Measurements from ENCODE around the gene LRRC27.
"Not testable (repeated sequence)": the region's sequence is repeated elsewhere in the genome, so short reads cannot be mapped to it uniquely, and the experiment has no call there.

Gene LRRC27

DNA sequence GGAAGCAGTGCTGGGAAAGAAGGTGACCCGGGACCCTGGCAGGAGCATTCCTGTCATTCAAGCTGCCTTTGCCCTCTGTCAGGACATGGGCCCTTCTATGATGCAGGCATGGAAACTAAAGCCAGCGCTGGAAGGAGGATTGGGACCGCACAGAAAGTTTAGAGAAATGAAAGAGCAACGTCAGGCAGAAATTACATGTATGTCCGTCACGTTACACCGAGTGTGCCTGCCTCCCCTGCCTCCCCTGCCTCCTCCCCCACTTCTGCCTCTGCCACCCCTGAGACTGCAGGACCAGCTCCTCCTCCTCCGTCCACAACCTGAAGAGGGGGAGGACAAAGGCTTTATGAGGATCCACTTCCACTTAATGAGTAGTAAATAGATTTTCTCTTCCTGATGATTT is 51.1 kb downstream of the LRRC27 start:
- TF ChIP-seq, protein P1, sequence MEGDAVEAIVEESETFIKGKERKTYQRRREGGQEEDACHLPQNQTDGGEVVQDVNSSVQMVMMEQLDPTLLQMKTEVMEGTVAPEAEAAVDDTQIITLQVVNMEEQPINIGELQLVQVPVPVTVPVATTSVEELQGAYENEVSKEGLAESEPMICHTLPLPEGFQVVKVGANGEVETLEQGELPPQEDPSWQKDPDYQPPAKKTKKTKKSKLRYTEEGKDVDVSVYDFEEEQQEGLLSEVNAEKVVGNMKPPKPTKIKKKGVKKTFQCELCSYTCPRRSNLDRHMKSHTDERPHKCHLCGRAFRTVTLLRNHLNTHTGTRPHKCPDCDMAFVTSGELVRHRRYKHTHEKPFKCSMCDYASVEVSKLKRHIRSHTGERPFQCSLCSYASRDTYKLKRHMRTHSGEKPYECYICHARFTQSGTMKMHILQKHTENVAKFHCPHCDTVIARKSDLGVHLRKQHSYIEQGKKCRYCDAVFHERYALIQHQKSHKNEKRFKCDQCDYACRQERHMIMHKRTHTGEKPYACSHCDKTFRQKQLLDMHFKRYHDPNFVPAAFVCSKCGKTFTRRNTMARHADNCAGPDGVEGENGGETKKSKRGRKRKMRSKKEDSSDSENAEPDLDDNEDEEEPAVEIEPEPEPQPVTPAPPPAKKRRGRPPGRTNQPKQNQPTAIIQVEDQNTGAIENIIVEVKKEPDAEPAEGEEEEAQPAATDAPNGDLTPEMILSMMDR (IDR thresholded peaks at IDR 0.05; ENCODE audit: insufficient read depth, low read depth, low read length, missing control alignments), result no peak
- no peak overlapping the region for H3K4me3 ChIP-seq (ENCODE audit: low read length)
- DNase-seq (ENCODE audit: low read depth), result no peak

DNA sequence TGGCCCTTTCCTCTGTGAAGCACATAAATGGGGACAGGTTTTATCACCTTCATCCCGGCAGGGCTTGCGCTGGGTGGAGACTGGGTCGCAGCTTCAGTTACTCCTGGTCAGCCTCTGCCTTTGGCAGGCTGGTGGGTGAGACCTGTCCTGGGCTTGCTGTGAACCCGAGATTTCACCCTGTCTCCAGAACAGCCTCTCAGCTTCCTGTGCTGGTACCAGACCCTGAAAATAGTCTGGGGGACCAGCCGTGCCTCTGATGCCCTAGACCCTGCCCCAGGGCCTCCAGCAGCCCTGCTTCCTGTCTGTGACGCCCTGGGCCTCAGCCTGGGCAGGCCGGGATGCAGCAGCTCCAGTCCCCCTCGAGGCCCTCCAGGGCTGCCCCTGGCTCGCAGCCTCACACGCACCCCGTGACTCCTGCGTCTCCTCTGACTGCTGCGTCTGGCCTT is 51.8 kb downstream of the LRRC27 start:
- TF ChIP-seq, protein P1 (IDR thresholded peaks at IDR 0.05; ENCODE audit: insufficient read depth, low read depth, low read length, missing control alignments), result no peak
- H3K4me3 ChIP-seq (ENCODE audit: low read length), result no peak overlapping the region
- DNase-seq (ENCODE audit: low read depth), result no peak

DNA sequence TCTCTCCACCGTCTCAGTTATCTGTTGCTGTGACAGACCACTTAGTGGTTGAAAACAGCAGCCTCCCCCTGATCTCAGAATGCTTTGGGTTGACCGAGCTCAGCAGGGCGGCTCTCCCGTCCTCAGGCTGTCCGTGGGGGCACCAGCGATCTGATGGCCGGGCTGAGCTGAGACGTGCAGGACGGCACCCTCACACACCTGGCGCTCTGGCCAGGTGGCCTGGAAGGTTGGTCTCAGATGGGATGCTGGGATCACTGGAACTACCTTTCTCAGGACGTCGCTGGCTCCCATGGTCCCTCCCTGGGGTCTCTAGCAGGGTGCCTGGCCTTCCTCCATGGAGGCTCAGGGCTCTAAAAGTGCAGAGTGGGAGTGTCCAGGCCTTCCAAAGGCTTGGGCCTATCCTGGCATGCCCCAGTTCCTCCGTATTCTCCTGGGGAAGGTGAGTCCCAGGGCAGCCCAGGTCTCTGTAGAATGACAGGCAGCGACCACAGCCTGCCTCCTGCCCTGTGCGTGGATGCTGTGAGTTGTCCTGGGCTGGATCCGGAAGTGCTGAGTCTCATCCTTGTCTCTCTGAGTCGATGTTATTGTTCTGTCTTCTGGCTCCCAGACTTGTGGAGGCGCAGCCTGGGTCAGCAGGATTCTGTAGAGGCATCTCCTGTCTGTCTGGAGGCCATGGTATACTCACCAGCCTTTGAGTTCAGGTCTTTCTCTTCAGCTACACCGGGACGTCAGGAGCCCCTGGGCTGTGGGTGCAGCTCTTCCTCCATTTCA is 52.8 kb downstream of the LRRC27 start:
- TF ChIP-seq, protein P1 (IDR thresholded peaks at IDR 0.05; ENCODE audit: insufficient read depth, low read depth, low read length, missing control alignments), result no peak
- peak; percentile 26 for DNase-seq (ENCODE audit: low read depth)
- H3K4me3 ChIP-seq (ENCODE audit: low read length), result no peak overlapping the region

DNA sequence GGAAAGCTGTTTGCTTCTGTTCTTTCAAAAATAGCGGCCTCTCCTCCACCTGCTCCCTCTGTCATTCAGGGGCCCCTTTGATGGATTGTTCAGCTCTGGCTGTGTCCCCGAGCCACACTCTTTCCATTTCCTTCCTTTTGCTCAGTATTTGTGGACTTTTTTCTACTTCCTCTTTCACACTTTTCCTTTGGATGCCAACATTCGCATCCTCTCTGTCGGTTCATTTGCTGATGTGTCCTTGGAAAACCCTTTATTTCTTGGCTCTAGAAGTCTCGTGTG is 53.3 kb downstream of the LRRC27 start:
- no peak for DNase-seq (ENCODE audit: low read depth)
- H3K4me3 ChIP-seq (ENCODE audit: low read length), result no peak overlapping the region
- TF ChIP-seq, protein P1 (IDR thresholded peaks at IDR 0.05; ENCODE audit: insufficient read depth, low read depth, low read length, missing control alignments), result no peak

DNA sequence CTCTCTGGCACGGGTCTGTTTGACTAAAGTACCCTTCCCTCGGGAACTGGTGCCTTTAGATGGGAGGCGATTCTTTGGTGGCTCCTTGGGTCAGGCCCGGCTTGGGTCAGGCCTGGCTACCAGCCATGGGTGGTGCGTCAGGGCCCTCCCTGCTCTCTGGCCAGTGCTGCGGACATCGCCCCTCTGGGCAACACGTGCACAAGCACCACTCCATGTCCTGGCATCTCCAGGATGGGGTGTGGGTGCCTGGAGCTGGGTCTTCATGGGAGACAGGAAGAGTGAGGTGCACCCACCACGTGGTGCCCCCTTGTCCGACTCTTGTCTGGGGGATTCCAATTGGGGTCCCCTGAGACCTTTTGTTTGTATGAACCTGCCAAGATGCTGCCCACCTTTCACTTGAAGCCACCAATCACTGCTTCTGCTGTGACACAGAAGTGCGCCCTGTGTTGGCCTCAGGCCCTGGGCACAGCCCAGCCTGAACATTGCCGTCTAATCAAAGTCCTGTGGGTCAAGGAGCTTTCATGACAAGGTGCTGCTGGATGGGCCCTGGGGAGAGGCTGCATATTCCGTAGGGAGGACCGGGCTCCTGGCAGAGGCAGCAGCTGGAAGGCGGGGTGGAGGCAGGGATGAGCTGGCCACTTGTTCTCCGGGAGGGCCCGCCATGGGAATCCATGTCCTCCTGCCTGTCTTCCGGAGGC is 53.9 kb downstream of the LRRC27 start:
- TF ChIP-seq, protein P1 (IDR thresholded peaks at IDR 0.05; ENCODE audit: insufficient read depth, low read depth, low read length, missing control alignments), result no peak

DNA sequence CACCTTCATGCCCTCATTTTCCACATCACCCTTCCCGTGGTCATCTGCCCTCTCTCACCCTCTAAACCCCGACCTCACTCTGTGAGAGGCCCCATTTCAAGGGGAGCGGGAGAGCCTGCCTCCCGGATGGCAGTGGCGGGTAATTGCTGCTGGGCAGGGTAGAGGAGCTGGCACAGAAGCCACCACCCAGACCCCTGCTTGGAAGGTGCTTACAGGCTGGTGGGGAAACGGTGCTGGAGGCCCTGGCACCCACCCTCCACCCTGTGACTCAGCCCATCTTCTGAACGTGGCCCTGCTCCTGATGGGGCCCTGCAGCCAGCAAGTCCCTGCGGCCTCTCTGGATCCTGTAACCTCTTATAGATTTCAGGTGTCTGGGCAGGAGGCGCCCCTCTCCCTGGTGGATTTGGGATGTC is 54.4 kb downstream of the LRRC27 start:
- TF ChIP-seq, protein P1 (IDR thresholded peaks at IDR 0.05; ENCODE audit: insufficient read depth, low read depth, low read length, missing control alignments), result no peak
- no peak overlapping the region for H3K4me3 ChIP-seq (ENCODE audit: low read length)
- no peak for DNase-seq (ENCODE audit: low read depth)

More for the DNA sequence above, 53.9 kb downstream of the LRRC27 start:
- no peak overlapping the region for H3K4me3 ChIP-seq (ENCODE audit: low read length)
- DNase-seq (ENCODE audit: low read depth), result no peak

DNA sequence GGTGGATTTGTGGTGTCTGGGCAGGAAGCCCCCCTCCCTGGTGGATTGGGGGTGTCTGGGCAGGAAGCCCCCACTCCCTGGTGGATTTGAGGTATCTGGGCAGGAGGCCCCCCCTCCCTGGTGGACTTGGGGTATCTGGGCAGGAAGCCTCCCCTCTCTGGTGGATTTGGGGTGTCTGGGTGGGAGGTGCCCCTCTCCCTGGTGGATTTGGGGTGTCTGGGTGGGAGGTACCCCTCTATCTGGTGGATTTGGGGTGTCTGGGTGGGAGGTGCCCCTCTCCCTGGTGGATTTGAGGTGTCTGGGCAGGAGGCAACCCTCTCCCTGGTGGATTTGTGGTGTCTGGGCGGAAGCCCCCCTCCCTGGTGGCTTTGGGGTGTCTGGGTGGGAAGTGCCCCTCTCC is 54.9 kb downstream of the LRRC27 start:
- not testable (repeated sequence) for DNase-seq (ENCODE audit: low read depth)

More for the DNA sequence above, 54.9 kb downstream of the LRRC27 start:
- not testable (repeated sequence) for H3K4me3 ChIP-seq (ENCODE audit: low read length)
